ENCODE data around the gene MFAP3L. TPM values are rescaled to one million over a fixed set of nuclear protein-coding genes. Genes with fewer than 3 reads are reported as not detected.

Gene MFAP3L
- total and polyA plus RNA-seq, 8 donors, result 2.1 to 4.8 (median 2.5) TPM

DNA sequence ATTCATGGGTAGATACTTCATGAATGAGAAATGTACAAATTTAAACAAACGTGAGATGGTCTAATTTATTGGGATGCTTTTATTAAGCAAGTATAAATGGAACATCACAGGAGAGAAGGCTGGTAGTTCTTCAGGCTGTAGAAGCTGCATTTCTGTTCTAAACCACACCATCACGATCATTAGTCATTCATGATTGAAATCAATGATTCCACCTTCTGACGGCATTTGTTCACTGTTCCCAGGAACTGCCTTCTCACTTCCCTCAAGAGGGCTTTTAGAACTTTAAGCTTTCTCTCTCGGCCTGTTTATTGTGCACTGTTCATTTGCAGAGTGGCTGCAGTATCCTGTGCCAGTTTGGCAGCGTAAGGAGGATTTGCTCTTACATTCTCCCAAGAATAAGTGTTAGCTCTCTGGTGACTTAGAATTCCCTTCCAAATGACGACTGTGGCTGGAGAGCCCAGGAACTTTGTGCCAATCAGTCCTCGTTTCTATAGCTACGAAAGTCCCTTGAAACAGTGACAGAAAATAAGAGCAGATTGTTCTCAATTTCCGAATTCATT lies 54.7 kb downstream of the MFAP3L start:
- ATAC-seq (peak; percentile 81), DNase-seq (peak in 1 of 4 donors; percentile 26)
- Histone ChIP-seq H3K36me3 (no peaks in the 10 kb centered on the region), H3K4me3 (no peak overlapping the region), H3K4me1 (no peaks in the 10 kb centered on the region), H3K27ac (no peak overlapping the region), H3K27me3 (no peaks in the 10 kb centered on the region), H3K9me3 (no peaks in the 10 kb centered on the region)
- intact Hi-C loops (cut with DNase I), result no loop called here
- TF ChIP-seq CTCF (IDR thresholded peaks at IDR 0.05), result no peak

- ATAC-seq (no peak), DNase-seq (no peak)
- no peaks in the 10 kb centered on the region for H3K36me3 ChIP-seq
- no peaks in the 10 kb centered on the region for H3K9me3 ChIP-seq
- no peak overlapping the region for H3K4me3 ChIP-seq
- no peak overlapping the region for H3K27ac ChIP-seq
- no peaks in the 10 kb centered on the region for H3K4me1 ChIP-seq
- TF ChIP-seq CTCF (IDR thresholded peaks at IDR 0.05), result no peak
- no peaks in the 10 kb centered on the region for H3K27me3 ChIP-seq
- intact Hi-C loops (cut with DNase I), result no loop called here
Measured at GRCh38 chr4:169968999-169969398, 57.2 kb downstream of the MFAP3L start.

DNA sequence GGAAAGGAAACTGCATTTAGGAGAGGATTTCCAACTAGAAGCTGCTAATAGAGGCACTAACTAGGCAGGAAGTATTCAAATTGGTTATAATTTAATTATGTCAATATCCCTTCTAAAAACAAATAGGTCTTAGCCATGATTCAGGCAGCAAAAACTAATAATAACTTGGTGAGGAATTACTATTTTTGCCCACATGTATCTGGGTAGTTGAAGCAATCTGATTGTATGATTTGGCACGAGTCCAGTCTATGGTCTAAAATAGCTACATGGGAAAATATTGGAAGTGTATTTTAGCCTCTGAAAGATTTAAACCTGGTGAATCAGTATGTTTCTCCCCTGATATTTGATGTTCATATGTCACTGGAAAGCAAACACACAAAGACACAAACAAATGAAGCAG lies 62.2 kb downstream of the MFAP3L start:
- ATAC-seq, result no peak
- Histone ChIP-seq H3K27ac (no peak overlapping the region), H3K36me3 (no peaks in the 10 kb centered on the region), H3K9me3 (no peaks in the 10 kb centered on the region), H3K4me3 (no peak overlapping the region), H3K27me3 (no peaks in the 10 kb centered on the region), H3K4me1 (no peaks in the 10 kb centered on the region)
- TF ChIP-seq CTCF (IDR thresholded peaks at IDR 0.05), result no peak
- peak in 1 of 4 donors; percentile 26 for DNase-seq
- intact Hi-C loops (cut with DNase I), result no loop called here

- no peaks in the 10 kb centered on the region for H3K36me3 ChIP-seq
- no peak for TF ChIP-seq CTCF (IDR thresholded peaks at IDR 0.05)
- H3K27ac ChIP-seq, result no peak overlapping the region
- no peak overlapping the region for H3K4me3 ChIP-seq
- H3K9me3 ChIP-seq, result no peaks in the 10 kb centered on the region
- H3K4me1 ChIP-seq, result no peaks in the 10 kb centered on the region
- no peaks in the 10 kb centered on the region for H3K27me3 ChIP-seq
- DNase-seq (no peak), ATAC-seq (no peak)
- intact Hi-C loops (cut with DNase I), result no loop called here
Measured at GRCh38 chr4:169959254-169959653, 66.9 kb downstream of the MFAP3L start.

- no peaks in the 10 kb centered on the region for H3K9me3 ChIP-seq
- H3K27me3 ChIP-seq, result no peaks in the 10 kb centered on the region
- H3K27ac ChIP-seq, result no peak overlapping the region
- H3K36me3 ChIP-seq, result no peaks in the 10 kb centered on the region
- no peak for DNase-seq
- intact Hi-C loops (cut with DNase I), result no loop called here
- ATAC-seq, result no peak
- H3K4me3 ChIP-seq, result no peak overlapping the region
- TF ChIP-seq CTCF (IDR thresholded peaks at IDR 0.05), result no peak
- no peaks in the 10 kb centered on the region for H3K4me1 ChIP-seq
Measured at GRCh38 chr4:169958629-169959028, 67.6 kb downstream of the MFAP3L start.
